ENCODE data around the gene ABCC8. TPM values are rescaled to one million over a fixed set of nuclear protein-coding genes. Genes with fewer than 3 reads are reported as not detected.
A peak's percentile ranks its signal among the peaks of the same experiment; 100 is the strongest.

ABCC8 gene
- 1 to 10 TPM in 1 of 4 donors, under 1 TPM in 2, not detected in 1; 0.23 to 1.9 (median 0.62) TPM for total RNA-seq

- peak within 1 kb of the TSS in 1 of 2 donors; percentile 38 for H3K4me3 ChIP-seq
- H3K4me1 ChIP-seq: peaks cover 0 to 12% (median 0%) of the 10 kb centered on the region in 3 donors
- TF ChIP-seq EP300 (IDR thresholded peaks at IDR 0.05) (no peak), POLR2AphosphoS5 (IDR thresholded peaks at IDR 0.05) (no peak), POLR2A (IDR thresholded peaks at IDR 0.05) (no peak), CTCF (IDR thresholded peaks at IDR 0.05) (no peak)
- ATAC-seq: no peak
- H3K27me3 ChIP-seq: peaks cover 70% of the 10 kb centered on the region
- WGBS, 2 donors (ENCODE audit: low coverage in 1 of 2): no CpG with 5 or more reads among the region's 80 CpGs
- H3K9me3 ChIP-seq: no peaks in the 10 kb centered on the region
- no peak within 1 kb of the TSS for H3K27ac ChIP-seq
- no peaks in the 10 kb centered on the region for H3K36me3 ChIP-seq
These were observed at the start of gene ABCC8 for GRCh38 chr11:17476317-17477083. Gene ABCC8 (minus strand): TSS chr11:17476845. CDS start chr11:17476776, 69 bp downstream.

GRCh38 chr11:17526326-17526725 is 49.7 kb upstream of the ABCC8 start:
- ATAC-seq: no peak
- no CpG with 5 or more reads among the region's 13 CpGs for WGBS, 2 donors (ENCODE audit: low coverage in 1 of 2)
- no peaks in the 10 kb centered on the region for H3K36me3 ChIP-seq
- H3K4me3 ChIP-seq: no peak overlapping the region
- H3K27me3 ChIP-seq: peaks cover 27% of the 10 kb centered on the region
- H3K4me1 ChIP-seq: no peaks in the 10 kb centered on the region
- no peak for TF ChIP-seq POLR2AphosphoS5 (IDR thresholded peaks at IDR 0.05)
- no peak for TF ChIP-seq EP300 (IDR thresholded peaks at IDR 0.05)
- TF ChIP-seq POLR2A (IDR thresholded peaks at IDR 0.05): no peak
- TF ChIP-seq CTCF (IDR thresholded peaks at IDR 0.05): no peak
- H3K27ac ChIP-seq: no peak overlapping the region
- no peaks in the 10 kb centered on the region for H3K9me3 ChIP-seq

GRCh38 chr11:17525570-17525969 is 48.9 kb upstream of the ABCC8 start:
- no peaks in the 10 kb centered on the region for H3K4me1 ChIP-seq
- TF ChIP-seq POLR2A (IDR thresholded peaks at IDR 0.05) (no peak), CTCF (IDR thresholded peaks at IDR 0.05) (no peak), EP300 (IDR thresholded peaks at IDR 0.05) (no peak), POLR2AphosphoS5 (IDR thresholded peaks at IDR 0.05) (no peak)
- WGBS, 2 donors (ENCODE audit: low coverage in 1 of 2): 83 to 84% methylated on average over 2 to 4 of the region's 4 CpGs
- peaks cover 20% of the 10 kb centered on the region for H3K27me3 ChIP-seq
- H3K4me3 ChIP-seq: no peak overlapping the region
- H3K9me3 ChIP-seq: no peaks in the 10 kb centered on the region
- no peak overlapping the region for H3K27ac ChIP-seq
- no peaks in the 10 kb centered on the region for H3K36me3 ChIP-seq
- no peak for ATAC-seq

GRCh38 chr11:17524221-17524620 is 47.6 kb upstream of the ABCC8 start:
- no peak for ATAC-seq
- no peaks in the 10 kb centered on the region for H3K9me3 ChIP-seq
- peaks cover 10% of the 10 kb centered on the region for H3K27me3 ChIP-seq
- 67 to 100% methylated on average over 1 of the region's 9 CpGs for WGBS, 2 donors (ENCODE audit: low coverage in 1 of 2)
- no peak overlapping the region for H3K27ac ChIP-seq
- no peaks in the 10 kb centered on the region for H3K36me3 ChIP-seq
- H3K4me3 ChIP-seq: no peak overlapping the region
- TF ChIP-seq POLR2A (IDR thresholded peaks at IDR 0.05): no peak
- TF ChIP-seq EP300 (IDR thresholded peaks at IDR 0.05): no peak
- no peak for TF ChIP-seq CTCF (IDR thresholded peaks at IDR 0.05)
- no peak for TF ChIP-seq POLR2AphosphoS5 (IDR thresholded peaks at IDR 0.05)
- H3K4me1 ChIP-seq: no peaks in the 10 kb centered on the region

GRCh38 chr11:17522655-17523054 is 46.0 kb upstream of the ABCC8 start:
- H3K27ac ChIP-seq: no peak overlapping the region
- no peaks in the 10 kb centered on the region for H3K36me3 ChIP-seq
- no peak overlapping the region for H3K4me3 ChIP-seq
- no peaks in the 10 kb centered on the region for H3K4me1 ChIP-seq
- no peak for ATAC-seq
- no peak for TF ChIP-seq EP300 (IDR thresholded peaks at IDR 0.05)
- TF ChIP-seq CTCF (IDR thresholded peaks at IDR 0.05): no peak
- TF ChIP-seq POLR2AphosphoS5 (IDR thresholded peaks at IDR 0.05): no peak
- no peak for TF ChIP-seq POLR2A (IDR thresholded peaks at IDR 0.05)
- 100% methylated on average over 1 of the region's 17 CpGs; no CpG with 5 or more reads in 1 of the 2 donors for WGBS, 2 donors (ENCODE audit: low coverage in 1 of 2)
- no peaks in the 10 kb centered on the region for H3K9me3 ChIP-seq
- H3K27me3 ChIP-seq: peaks cover 9% of the 10 kb centered on the region
